T47D (cell line): ENCODE results near the gene PNKP.

Experiments used
- DNase-seq, 2 experiments: peaks; one replicate each; pipeline versions ENCODE4 v3.0.0 to v3.0.0-alpha.2; 2011 to 2012; ENCODE audit warnings: low read depth in 1 of 2, low spot score in 1 of 2
- JUND ChIP-seq: IDR thresholded peaks from 2 replicates; pipeline ENCODE4 v1.6.1; 2012; ENCODE audit warnings: low read depth
- in situ Hi-C: cut with HindIII; loops from 2 replicates; pipeline ENCODE4 v1.10.0; 2016; ENCODE audit warnings: low sequenced_read_pairs, low pct_unique_long_range_greater_than_20kb

PNKP gene

GRCh38 chr19:49870309-49870901 lies 3.0 kb upstream of the PNKP start:
- in situ Hi-C loops: no loop called here
- DNase-seq: no peak

GRCh38 chr19:49869484-49870308 lies 2.3 kb upstream of the PNKP start:
- in situ Hi-C loops: no loop called here
- TF ChIP-seq JUND: no peak
- peak; percentile 92 to 99 for DNase-seq

More at GRCh38 chr19:49870309-49870901, 3.0 kb upstream of the PNKP start:
- no peak for TF ChIP-seq JUND

- no peak for TF ChIP-seq JUND
- DNase-seq: no peak
- in situ Hi-C loops: no loop called here
Observed at GRCh38 chr19:49869009-49869483, 1.7 kb upstream of the PNKP start.

GRCh38 chr19:49864890-49865289 lies 2.5 kb downstream of the PNKP start:
- in situ Hi-C loops: no loop called here
- no peak for DNase-seq
- no peak for TF ChIP-seq JUND

- in situ Hi-C loops: no loop called here
- no peak for DNase-seq
- no peak for TF ChIP-seq JUND
Observed at GRCh38 chr19:49863935-49864320, 3.4 kb downstream of the PNKP start.

- in situ Hi-C loops: no loop called here
- no peak for DNase-seq
- no peak for TF ChIP-seq JUND
Observed at GRCh38 chr19:49863254-49863934, 4.0 kb downstream of the PNKP start.

GRCh38 chr19:49862391-49863253 lies 4.8 kb downstream of the PNKP start:
- DNase-seq: no peak
- in situ Hi-C loops: no loop called here
- TF ChIP-seq JUND: no peak

- TF ChIP-seq JUND: no peak
- in situ Hi-C loops: no loop called here
- no peak for DNase-seq
Observed at GRCh38 chr19:49861541-49862378, 5.6 kb downstream of the PNKP start.

GRCh38 chr19:49861107-49861506 lies 6.3 kb downstream of the PNKP start:
- no peak for TF ChIP-seq JUND
- in situ Hi-C loops: no loop called here
- DNase-seq: peak; percentile 47

GRCh38 chr19:49860336-49861102 lies 6.9 kb downstream of the PNKP start:
- no peak for DNase-seq
- in situ Hi-C loops: no loop called here
- no peak for TF ChIP-seq JUND
